Right lung (tissue), 10 donors: Measurements from ENCODE around the gene GMPPA. TPM values are rescaled to one million over a fixed set of nuclear protein-coding genes. Genes with fewer than 3 reads are reported as not detected.
A peak's percentile ranks its signal among the peaks of the same experiment; 100 is the strongest.

Source experiments
- DNase-seq, 2 donors: peaks; one replicate each; pipeline ENCODE4 v3.0.0-alpha.2; 2013
- long read RNA-seq, 8 donors: transcript quantifications; one replicate each; lab custom pipeline, GENCODE V29; 2026
- polyA plus RNA-seq, 5 donors: library from polyadenylated mRNA; unstranded; fragments of 120-200 nt; gene quantifications; one replicate each; pipeline versions ENCODE4 v1.2.1 to v1.2.3, GENCODE V29; 2013; ENCODE audit warnings: inconsistent platforms in 1 of 5, low replicate concordance in 1 of 5; ENCODE audit not compliant: insufficient read length in 5 of 5, insufficient read depth in 1 of 5

GMPPA gene
- 10 to 100 TPM; 20.3 to 28.8 (median 24.8) TPM for polyA plus RNA-seq
- long read RNA-seq, donor 1, partial matches to known transcripts: 0 of 2 reads
- long read RNA-seq, donor 1, other reads (novel, unspliced or antisense): 0 of 2 reads
- long read RNA-seq, donor 2, partial matches to known transcripts: 0 of 2 reads
- long read RNA-seq, donor 2, other reads (novel, unspliced or antisense): 0 of 2 reads
- long read RNA-seq, donor 3, partial matches to known transcripts: 0 of 2 reads
- long read RNA-seq, donor 3, other reads (novel, unspliced or antisense): 0 of 2 reads
- long read RNA-seq, donor 4, partial matches to known transcripts: 0 of 3 reads
- long read RNA-seq, donor 4, other reads (novel, unspliced or antisense): 0 of 3 reads
- long read RNA-seq, donor 5, partial matches to known transcripts: 6 of 12 reads
- long read RNA-seq, donor 5, other reads (novel, unspliced or antisense): 0 of 12 reads
- long read RNA-seq, donor 6, partial matches to known transcripts: 0 of 3 reads
- long read RNA-seq, donor 6, other reads (novel, unspliced or antisense): 0 of 3 reads
- long read RNA-seq, donor 7, partial matches to known transcripts: 0 of 3 reads
- long read RNA-seq, donor 7, other reads (novel, unspliced or antisense): 0 of 3 reads
- long read RNA-seq, donor 8, partial matches to known transcripts: 0 of 1 reads
- long read RNA-seq, donor 8, other reads (novel, unspliced or antisense): 0 of 1 reads

DNA sequence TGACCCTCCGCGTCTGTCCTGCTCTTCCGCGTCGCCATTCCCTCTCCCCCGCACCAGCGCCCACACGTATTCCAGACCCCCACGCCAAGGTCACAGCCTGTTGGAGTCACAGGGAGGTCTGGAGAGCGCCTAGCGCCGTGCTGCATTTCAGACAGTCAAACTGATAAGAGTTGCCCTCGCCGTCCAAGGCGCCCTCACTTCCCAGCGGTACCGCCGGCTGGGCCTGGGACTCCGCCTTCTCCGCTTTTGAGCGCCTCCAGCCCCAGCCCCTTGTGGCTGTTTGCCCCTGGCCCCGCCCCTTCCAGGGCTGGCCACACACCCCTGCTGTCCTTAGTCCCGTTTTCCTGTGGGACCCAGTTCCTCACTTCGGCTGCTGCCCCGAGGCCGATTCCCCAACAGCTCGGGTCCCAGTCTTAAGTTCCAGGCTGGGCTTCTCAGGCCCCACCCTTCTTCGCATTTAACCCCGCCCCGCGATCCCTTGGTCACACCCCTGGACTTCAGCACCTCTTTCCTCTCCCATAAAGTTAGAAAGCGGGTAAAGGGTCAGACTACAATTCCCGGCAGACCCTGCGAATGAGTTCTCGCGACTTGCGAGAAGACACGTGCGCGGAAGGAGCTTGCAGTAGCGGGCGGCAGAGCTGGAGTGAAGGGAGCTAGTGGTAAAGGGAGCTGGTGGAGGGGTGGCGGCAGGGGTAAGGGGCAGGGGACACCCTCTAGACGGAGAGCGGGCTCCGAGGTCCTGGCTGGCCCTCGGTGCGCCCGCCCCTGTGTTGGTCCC is at the start of gene GMPPA:
Gene GMPPA (plus strand): TSS at position 612 of the 778 bp plus-strand sequence. CDS start 1,085 bp downstream, outside the sequence.
- DNase-seq: peak; percentile 97

- no peak for DNase-seq
These were observed 49.1 kb upstream of the GMPPA start for GRCh38 chr2:219449609-219450008.

GRCh38 chr2:219451661-219452360 is 46.9 kb upstream of the GMPPA start:
- no peak for DNase-seq

- no peak for DNase-seq
These were observed 46.1 kb upstream of the GMPPA start for GRCh38 chr2:219452361-219453317.

DNA sequence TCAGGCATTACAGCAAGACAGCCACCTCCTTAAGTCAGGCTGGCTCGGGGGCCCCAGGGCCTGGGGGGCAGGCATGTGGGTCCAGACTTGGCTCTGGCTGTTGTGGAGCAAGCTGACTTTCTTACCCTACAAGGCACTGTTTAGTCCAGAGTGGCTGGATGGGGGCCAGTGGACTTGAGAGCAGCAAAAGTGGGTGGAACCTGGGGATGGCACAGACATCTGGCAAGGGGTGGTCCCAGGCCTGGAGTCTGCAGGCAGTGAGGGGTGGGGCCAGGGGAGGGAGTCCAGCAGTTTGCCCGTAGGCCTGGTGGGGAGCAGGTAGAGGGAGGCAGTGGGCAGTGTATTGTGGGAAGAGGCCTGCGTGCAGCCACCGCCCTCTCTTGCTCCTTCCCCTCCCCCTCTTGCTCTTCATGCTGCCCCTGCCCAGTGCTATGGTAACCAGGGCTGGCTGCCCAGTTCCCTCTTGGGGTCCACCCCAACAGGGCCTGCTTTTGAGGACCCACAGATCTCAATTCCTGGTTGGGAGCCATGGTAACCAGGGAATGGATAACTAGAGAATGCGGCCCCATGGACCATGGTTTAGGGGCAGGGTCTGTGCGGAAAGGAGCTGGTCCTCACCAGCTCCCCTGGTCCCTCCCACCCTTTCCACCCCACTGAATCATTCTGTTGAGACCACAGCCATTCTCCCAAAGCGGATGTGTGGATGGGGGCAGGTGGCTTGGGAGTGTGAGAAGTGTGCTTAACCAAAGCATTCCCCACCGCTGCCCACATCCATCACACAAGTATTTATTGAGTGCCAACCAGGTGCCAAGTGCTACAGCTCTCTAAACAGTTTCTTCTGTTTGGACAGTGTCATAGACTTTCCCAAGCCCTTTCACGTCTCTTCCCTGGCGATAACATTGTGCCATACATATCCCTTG is 44.8 kb upstream of the GMPPA start:
- no peak for DNase-seq

DNA sequence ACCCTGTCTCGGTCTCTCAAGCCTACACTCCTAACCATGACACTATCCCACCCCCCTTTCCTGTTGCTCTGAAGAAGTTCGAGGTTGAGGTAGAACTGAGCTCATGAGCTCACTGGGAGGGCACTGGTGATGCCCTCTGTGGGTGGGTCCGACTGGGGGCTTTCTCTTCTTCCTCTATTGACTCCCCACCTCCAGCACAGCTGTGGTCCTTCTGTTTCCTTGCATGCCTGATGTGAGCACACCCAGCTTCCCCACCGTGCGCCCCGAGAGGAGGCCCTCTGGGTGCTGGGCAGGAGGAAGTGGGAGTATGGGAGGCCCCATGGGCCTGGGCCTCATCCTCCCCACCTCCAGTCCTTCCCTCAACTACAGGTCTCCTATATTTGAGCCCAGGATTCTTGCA is 43.1 kb upstream of the GMPPA start:
- no peak for DNase-seq

DNA sequence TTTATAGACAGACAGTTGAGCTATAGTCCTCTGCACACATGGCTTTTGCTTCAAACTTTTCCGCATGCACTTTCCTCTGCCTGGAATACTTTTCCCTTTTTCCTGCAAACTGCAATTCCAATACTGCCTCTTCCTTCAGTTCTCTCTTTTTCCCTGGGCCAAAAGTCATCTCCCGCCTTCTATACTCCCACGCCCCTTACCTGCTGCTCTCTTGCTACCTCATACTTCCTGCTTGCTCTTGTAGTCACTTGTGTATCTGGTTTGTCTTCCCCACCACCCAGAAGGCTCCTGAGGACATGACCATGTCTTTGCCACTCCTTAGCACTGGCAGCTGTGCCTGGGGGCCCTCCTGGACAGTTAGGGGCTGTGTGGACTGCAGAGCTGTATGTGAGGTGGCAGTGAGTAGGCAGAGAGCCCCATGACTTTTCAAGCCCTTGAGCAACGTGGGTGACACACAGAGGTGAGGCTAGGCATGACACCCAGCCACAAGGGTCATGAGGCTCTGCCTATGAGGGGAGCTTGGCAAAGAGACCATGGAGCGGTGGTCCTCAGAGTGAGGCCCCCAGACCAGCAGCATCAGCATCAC is 40.8 kb upstream of the GMPPA start:
- no peak for DNase-seq

DNA sequence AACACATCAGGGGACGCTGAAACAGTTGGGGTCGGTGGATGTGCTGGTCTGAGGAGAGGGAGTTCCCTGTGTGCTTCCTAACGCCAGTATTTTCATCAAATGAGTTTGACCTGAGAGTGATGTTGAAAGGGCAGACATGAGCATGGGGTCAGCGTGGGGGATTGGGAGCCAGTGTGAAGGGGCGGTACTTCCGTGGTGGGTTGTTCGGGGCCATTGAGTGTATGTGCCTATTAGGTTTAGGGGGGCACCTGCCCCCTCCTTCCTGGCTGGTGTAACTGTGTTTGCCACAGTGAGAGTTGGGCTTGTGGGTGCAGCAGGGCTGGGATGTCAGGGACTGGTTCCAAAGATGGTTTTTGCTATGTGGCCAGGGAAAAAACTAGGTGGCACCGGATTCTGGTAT is 39.7 kb upstream of the GMPPA start:
- DNase-seq: no peak

DNA sequence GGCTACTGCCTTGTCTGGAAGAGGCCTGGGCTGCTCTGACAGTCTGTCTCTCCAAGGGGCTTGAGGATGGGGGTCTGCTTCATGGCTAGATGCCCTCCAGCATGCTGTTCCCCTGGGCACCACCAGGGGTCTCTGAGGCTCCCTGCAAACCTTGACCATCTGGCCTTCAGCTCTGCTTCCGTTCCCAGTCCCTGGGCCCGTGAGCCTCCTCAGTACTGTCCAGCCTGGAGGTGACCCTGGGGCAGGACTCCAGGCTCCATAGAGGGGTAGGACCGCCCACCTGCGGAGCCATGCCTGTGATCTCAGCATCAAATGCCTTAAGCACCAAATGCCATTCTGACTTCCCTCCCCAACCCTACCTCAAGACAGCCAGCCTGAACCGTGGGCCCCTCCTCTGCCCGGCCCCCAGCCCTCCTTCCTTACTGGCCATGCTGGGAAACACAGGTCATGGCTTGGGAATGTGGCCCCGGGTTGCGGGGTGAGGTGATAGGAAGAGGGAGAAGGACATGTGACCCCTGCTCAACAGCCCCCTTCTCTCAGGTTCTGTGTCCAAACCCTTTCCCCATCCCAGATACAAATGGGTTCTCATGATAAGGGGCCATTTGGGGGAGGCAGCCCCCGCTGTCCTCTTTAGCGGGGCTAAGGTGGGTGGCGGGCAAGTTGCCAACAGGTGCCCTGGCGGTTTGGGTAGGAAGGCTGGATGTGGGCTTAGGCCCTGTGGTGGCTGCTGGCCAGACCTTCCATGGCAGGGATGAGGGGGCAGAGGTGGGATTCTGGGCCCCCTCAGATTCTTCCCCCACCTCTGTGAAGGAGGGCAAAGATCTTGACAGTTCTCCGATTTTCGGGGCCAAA is 39.0 kb upstream of the GMPPA start:
- DNase-seq: no peak

DNA sequence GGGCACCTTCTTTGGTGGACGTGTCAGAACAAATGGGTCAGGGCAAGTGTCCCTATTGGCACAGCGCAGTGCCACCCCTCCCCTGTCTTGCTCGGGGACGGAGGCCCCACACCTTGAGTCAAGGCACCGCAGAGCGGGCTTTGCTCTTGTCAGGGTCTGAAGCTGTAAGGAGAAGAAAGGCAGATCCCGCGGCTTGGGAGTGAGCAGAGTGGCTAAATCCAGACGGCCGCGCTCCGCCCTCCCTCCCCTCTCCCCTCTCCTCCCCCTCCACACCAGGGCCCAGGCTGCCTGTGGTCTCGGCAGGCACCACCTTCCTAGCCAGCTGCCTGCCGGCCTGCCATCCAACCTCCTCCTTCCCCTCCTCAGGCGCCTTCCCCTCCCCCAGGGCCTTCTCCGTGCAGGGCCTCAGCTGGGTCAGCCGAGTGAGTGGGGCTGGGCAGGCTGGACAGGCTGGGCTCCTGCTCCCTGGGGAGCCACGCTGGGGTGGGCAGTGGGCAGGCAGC is 38.2 kb upstream of the GMPPA start:
- peak; percentile 59 to 70 for DNase-seq

GRCh38 chr2:219461047-219461514 is 37.6 kb upstream of the GMPPA start:
- DNase-seq: no peak

GRCh38 chr2:219461669-219462068 is 37.0 kb upstream of the GMPPA start:
- DNase-seq: no peak

GRCh38 chr2:219462349-219462748 is 36.3 kb upstream of the GMPPA start:
- DNase-seq: no peak

DNA sequence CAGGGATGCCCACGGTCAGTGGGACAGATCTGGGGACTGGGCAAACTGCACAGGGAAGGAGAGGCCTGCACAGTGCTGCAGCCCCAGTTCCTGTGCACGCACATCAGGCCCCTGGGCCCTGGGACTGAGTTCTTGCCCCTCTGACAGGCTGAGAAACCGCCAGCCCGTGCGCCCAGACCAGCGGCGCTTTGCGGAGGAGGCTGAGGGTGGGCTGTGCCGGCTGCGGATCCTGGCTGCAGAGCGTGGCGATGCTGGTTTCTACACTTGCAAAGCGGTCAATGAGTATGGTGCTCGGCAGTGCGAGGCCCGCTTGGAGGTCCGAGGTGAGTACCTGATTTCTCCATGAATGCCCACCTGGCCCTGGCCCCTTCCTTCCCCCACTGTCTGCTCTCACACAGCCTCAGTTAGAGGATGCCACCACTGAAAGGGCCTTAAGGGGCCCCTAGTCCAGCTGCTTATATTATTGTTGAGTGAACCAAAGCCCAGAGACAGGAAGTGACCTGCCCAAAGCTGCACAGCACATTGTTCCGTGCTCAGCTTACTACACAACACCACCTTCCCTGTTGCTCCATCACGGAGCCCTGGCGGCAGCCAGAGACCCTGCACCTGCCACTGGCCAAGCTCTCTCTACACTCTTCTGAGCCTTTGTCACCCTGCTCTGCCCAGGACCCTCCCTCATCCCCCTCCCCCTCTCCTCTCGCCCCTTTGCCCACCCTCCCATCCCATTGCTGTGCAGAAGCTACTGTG is 34.2 kb upstream of the GMPPA start:
- no peak for DNase-seq

- no peak for DNase-seq
These were observed 32.8 kb upstream of the GMPPA start for GRCh38 chr2:219465659-219466561.
